Ascending aorta (tissue), 2 donors: Measurements from ENCODE around the gene YAP1. TPM values are rescaled to one million over a fixed set of nuclear protein-coding genes. Genes with fewer than 3 reads are reported as not detected.
A peak's percentile ranks its signal among the peaks of the same experiment; 100 is the strongest.

Experiments
- DNase-seq, 2 donors: peaks; one replicate each; pipeline ENCODE4 v3.0.0-alpha.2; 2019; ENCODE audit warnings: low spot score in 2 of 2
- H3K27ac ChIP-seq, 2 donors: fragments of 200-600 bp; sonication (generic); one replicate each; pipeline ENCODE4 v1.5.1; 2016 to 2017; ENCODE audit warnings: mild to moderate bottlenecking in 1 of 2
- H3K27me3 ChIP-seq: fragments of 200-600 bp; sonication (generic); one replicate; pipeline ENCODE4 v1.5.1; 2017
- H3K36me3 ChIP-seq, 2 donors: fragments of 200-600 bp; sonication (generic); one replicate each; pipeline ENCODE4 v1.5.1; 2016
- H3K4me1 ChIP-seq, 2 donors: fragments of 200-600 bp; sonication (generic); one replicate each; pipeline ENCODE4 v1.5.1; 2016 to 2017; ENCODE audit warnings: mild to moderate bottlenecking in 1 of 2
- H3K4me3 ChIP-seq, 2 donors: fragments of 200-600 bp; sonication (generic); one replicate each; pipeline ENCODE4 v1.5.1; 2016 to 2017; ENCODE audit warnings: mild to moderate bottlenecking in 1 of 2
- H3K9me3 ChIP-seq, 2 donors: fragments of 200-600 bp; sonication (generic); one replicate each; pipeline ENCODE4 v1.5.1; 2016
- intact Hi-C: fragments of 100-400 bp; cut with DNase I; formaldehyde crosslinking; loops from one replicate; pipeline ENCODE4 v1.15.1; 2023
- total RNA-seq: library from RNA; depleted of rRNA; stranded (reverse); fragments of >200 nt; gene quantifications from one replicate; pipeline ENCODE4 v1.1.0, GENCODE V29; 2016
- TF ChIP-seq, protein P1 (sequence below), 3 experiments: fragments of 200-600 bp in 2 of 3; fragments of 450-650 bp in 1 of 3; sonication (generic) in 2 of 3; IDR thresholded peaks; one replicate each; pipeline ENCODE4 v1.5.1; 2016 to 2019; ENCODE audit warnings: antibody characterized with exemption in 3 of 3, mild to moderate bottlenecking in 1 of 3, moderate library complexity in 1 of 3

YAP1 gene
- total RNA-seq, 1 donor from 2014 or later = 516 TPM

DNA sequence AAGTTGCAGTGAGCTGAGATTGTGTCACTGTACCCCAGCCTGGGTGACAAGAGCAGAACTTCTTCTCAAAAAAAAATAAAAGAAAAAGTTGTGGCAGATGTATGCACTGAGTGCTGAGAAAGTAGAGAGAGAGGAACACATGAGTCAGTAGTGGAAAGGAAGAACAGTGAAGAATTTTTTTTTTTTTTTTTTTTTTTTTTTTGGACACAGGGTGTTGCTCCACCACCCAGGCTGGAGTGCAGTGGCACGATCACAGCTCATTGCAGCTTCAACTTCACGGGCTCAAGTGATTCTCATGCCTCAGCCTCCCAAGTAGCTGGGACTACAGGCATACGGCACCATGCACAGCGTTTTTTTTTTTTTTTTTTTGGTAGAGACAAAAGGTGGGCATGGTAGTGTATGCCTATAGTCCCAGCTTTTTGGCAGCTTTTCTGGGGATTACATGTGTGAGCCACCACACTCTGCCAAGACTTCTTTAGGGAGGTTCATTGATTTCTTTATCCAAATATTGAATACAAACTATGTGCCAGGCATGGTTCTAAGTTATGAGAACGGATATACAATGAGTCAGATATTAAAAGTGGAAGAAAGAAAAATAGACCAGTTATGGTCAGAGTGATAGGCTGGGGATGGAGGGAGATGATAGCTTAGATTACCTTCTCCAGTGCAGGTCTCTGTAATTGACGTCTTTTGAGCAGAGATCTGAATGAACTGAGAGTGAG, 62.0 kb downstream of the YAP1 start:
- TF ChIP-seq, protein P1, sequence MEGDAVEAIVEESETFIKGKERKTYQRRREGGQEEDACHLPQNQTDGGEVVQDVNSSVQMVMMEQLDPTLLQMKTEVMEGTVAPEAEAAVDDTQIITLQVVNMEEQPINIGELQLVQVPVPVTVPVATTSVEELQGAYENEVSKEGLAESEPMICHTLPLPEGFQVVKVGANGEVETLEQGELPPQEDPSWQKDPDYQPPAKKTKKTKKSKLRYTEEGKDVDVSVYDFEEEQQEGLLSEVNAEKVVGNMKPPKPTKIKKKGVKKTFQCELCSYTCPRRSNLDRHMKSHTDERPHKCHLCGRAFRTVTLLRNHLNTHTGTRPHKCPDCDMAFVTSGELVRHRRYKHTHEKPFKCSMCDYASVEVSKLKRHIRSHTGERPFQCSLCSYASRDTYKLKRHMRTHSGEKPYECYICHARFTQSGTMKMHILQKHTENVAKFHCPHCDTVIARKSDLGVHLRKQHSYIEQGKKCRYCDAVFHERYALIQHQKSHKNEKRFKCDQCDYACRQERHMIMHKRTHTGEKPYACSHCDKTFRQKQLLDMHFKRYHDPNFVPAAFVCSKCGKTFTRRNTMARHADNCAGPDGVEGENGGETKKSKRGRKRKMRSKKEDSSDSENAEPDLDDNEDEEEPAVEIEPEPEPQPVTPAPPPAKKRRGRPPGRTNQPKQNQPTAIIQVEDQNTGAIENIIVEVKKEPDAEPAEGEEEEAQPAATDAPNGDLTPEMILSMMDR (IDR thresholded peaks at IDR 0.05) = no peak
- intact Hi-C loops = loop anchor here (2.0 kb wide), 1 partner anchor 27 kb away; no protein-coding TSS in a partner anchor
- peak in 1 of 2 donors; percentile 82 for DNase-seq
- Histone ChIP-seq H3K4me3 (peak overlapping the region; percentile 8 to 17), H3K27me3 (no peaks in the 10 kb centered on the region), H3K27ac (peak overlapping the region; percentile 88 to 91), H3K9me3 (no peaks in the 10 kb centered on the region), H3K36me3 (peaks cover 3 to 22% of the 10 kb centered on the region in 2 donors), H3K4me1 (peaks cover 0 to 38% of the 10 kb centered on the region in 2 donors)

DNA sequence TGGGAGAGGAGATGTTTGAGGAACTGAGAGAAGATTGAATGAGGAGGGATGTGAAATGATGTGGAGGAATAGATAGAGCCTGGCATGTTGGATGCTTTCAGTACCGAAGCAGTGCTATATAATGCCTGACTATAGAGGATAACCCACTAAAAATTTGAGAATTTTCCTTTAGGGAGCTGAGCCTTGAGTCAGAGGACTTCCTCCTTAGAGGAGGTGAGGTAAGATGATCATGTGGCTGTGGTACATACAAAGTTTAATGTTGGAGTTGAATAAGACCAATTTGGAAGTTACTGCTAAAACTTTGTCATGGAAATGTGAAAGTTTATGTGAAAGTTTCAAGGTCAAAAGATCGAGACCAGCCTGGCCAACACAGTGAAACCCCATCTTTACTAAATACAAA, 66.9 kb downstream of the YAP1 start:
- H3K36me3 ChIP-seq = peaks cover 6 to 41% of the 10 kb centered on the region in 2 donors
- DNase-seq = no peak
- no peak overlapping the region for H3K4me3 ChIP-seq
- H3K4me1 ChIP-seq = peaks cover 0 to 25% of the 10 kb centered on the region in 2 donors
- peak overlapping the region; percentile 88 for H3K27ac ChIP-seq
- no peaks in the 10 kb centered on the region for H3K9me3 ChIP-seq
- intact Hi-C loops = loop anchor here (5.0 kb wide), 2 partner anchors 40 to 265 kb away; no protein-coding TSS in a partner anchor
- H3K27me3 ChIP-seq = no peaks in the 10 kb centered on the region
- TF ChIP-seq, protein P1 (IDR thresholded peaks at IDR 0.05) = no peak

DNA sequence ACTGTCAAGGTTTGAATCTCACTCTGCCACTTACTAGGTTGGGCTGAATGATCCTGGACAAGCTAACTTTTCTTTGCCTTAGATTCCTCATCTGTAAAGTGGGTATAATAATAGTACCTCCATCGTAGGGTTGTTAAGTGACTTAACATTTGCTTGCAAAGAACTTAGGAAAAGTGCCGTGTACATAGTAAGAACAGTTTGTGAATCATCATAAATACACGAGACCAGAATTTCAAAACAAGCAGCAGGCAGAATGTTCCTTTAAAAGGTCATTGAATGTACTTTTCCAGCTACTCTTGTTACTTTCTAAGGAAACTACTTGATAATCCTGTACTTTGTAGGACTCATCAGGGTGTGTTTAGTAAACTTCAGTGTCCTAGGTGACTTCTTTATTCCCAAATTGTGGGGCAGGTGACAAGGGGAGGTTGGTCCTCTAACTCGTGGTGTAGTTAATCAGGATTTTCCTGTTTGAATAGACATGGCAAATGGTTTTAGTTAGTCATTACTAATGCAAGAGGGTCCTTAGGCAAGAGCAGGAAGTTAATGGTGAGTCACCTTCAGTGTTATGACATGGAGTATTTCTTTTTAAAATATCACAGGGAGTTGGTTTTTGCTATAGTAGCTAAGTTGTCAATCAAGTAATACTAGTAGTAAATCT, 67.9 kb downstream of the YAP1 start:
- TF ChIP-seq, protein P1 (IDR thresholded peaks at IDR 0.05) = no peak
- Histone ChIP-seq H3K4me3 (peak overlapping the region in 1 of 2 donors; percentile 24), H3K36me3 (peaks cover 6 to 41% of the 10 kb centered on the region in 2 donors), H3K4me1 (peaks cover 0 to 19% of the 10 kb centered on the region in 2 donors), H3K27me3 (no peaks in the 10 kb centered on the region), H3K9me3 (no peaks in the 10 kb centered on the region), H3K27ac (peak overlapping the region; percentile 88)
- DNase-seq = no peak
- intact Hi-C loops = loop anchor here (2.0 to 5.0 kb wide), 5 partner anchors 15 to 266 kb away; partner anchors contain the start of gene YAP1

DNA sequence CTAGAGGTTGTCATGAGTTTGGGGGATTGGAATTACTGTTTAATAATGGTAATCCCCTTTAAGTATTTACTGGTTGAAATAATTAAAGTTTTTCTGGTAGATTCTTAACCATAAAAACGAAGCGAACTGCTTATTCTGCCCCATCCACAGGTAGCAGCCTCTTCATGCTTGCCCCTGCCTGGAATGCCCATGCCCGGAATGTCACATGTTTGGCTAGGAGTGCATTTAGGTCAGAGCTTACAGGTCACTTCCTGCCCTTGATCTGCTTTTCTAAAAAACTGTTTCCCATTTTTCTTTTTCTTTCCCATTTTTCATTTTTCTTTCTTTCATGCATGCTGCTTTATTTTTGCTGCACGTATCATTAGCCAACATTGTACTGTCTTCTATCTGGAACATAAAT, 69.1 kb downstream of the YAP1 start:
- intact Hi-C loops = loop anchor here (2.0 to 5.0 kb wide), 5 partner anchors 13 to 267 kb away; partner anchors contain the start of gene YAP1

DNA sequence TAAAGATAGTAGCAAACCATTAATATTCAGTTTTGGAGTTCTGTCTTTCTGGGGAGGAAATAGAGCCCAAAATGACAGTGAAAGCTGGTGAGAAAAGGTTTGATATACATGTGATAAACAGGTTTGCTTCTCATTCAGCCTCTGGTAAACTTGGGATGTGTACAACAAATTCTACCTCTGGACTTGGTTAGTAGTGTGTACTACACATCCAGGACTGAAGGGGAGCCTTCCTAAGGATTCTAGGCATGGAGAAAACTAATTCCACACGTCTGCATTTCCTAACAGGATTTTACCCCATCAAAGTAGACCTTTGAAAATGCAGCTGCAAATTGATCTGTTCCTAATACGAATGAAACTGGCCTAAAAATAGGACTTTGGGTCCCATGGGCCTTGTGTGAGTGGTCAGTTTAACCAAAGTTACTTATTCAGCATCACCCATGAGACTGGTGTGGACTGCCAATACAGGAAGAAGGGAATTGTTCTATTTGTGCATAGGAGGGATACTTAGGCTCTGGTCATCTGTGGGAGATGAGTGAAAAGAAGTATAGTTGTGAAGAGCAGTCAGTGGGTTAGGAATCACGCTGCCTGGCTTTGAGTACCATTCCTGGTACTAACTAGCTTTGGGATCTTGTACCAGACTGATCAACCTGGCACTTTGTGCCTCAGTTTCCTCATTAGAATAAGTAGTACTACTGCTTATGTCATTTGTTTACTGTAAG, 74.2 kb downstream of the YAP1 start:
- H3K27ac ChIP-seq = peak overlapping the region; percentile 41 to 58

More for the DNA sequence above, 69.1 kb downstream of the YAP1 start:
- H3K27ac ChIP-seq = peak overlapping the region; percentile 88
- H3K36me3 ChIP-seq = peaks cover 6 to 38% of the 10 kb centered on the region in 2 donors
- H3K27me3 ChIP-seq = no peaks in the 10 kb centered on the region
- DNase-seq = no peak
- no peaks in the 10 kb centered on the region for H3K9me3 ChIP-seq
- H3K4me3 ChIP-seq = no peak overlapping the region
- TF ChIP-seq, protein P1 (IDR thresholded peaks at IDR 0.05) = no peak
- peaks cover 0 to 19% of the 10 kb centered on the region in 2 donors for H3K4me1 ChIP-seq

More for the DNA sequence above, 74.2 kb downstream of the YAP1 start:
- no peak for DNase-seq
- intact Hi-C loops = no loop called here
- Histone ChIP-seq H3K4me3 (no peak overlapping the region), H3K9me3 (no peaks in the 10 kb centered on the region), H3K36me3 (peaks cover 3 to 13% of the 10 kb centered on the region in 2 donors), H3K4me1 (peaks cover 3 to 23% of the 10 kb centered on the region in 2 donors), H3K27me3 (no peaks in the 10 kb centered on the region)
- TF ChIP-seq, protein P1 (IDR thresholded peaks at IDR 0.05) = no peak
